22Rv1 (cell line): ENCODE data around the gene FARP1.

ENCODE experiments used
- H3K27ac ChIP-seq: fragments of 450-650 bp; 2 replicates; pipeline ENCODE4 v1.5.1; 2017
- CTCF ChIP-seq: fragments of 450-650 bp; IDR thresholded peaks from 2 replicates; pipeline ENCODE4 v1.5.1; 2017; ENCODE audit warnings: mild to moderate bottlenecking
- ZFX ChIP-seq: fragments of 450-650 bp; IDR thresholded peaks from 2 replicates; pipeline ENCODE4 v1.6.1; 2017; ENCODE audit warnings: antibody characterized with exemption, borderline replicate concordance

FARP1 gene

GRCh38 chr13:98187155-98187964, 44.5 kb downstream of the FARP1 start:
- TF ChIP-seq ZFX, result no peak
- TF ChIP-seq CTCF, result no peak
- H3K27ac ChIP-seq, result no peak overlapping the region

- TF ChIP-seq CTCF (no peak), ZFX (no peak)
- H3K27ac ChIP-seq, result no peak overlapping the region
Measured at GRCh38 chr13:98187965-98188261, 45.0 kb downstream of the FARP1 start.

GRCh38 chr13:98188544-98189166, 45.8 kb downstream of the FARP1 start:
- no peak overlapping the region for H3K27ac ChIP-seq
- TF ChIP-seq CTCF, result no peak
- TF ChIP-seq ZFX, result no peak

- TF ChIP-seq CTCF (no peak), ZFX (no peak)
- no peak overlapping the region for H3K27ac ChIP-seq
Measured at GRCh38 chr13:98189841-98190505, 47.1 kb downstream of the FARP1 start.

- TF ChIP-seq CTCF, result no peak
- no peak for TF ChIP-seq ZFX
- H3K27ac ChIP-seq, result no peak overlapping the region
Measured at GRCh38 chr13:98190889-98191444, 48.1 kb downstream of the FARP1 start.

- H3K27ac ChIP-seq, result no peak overlapping the region
- TF ChIP-seq ZFX (no peak), CTCF (no peak)
Measured at GRCh38 chr13:98192008-98192407, 49.1 kb downstream of the FARP1 start.
